ENCODE results near the gene CLPTM1.
"Not testable (repeated sequence)": the region's sequence is repeated elsewhere in the genome, so short reads cannot be mapped to it uniquely, and the experiment has no call there.

The CLPTM1 gene, protein sequence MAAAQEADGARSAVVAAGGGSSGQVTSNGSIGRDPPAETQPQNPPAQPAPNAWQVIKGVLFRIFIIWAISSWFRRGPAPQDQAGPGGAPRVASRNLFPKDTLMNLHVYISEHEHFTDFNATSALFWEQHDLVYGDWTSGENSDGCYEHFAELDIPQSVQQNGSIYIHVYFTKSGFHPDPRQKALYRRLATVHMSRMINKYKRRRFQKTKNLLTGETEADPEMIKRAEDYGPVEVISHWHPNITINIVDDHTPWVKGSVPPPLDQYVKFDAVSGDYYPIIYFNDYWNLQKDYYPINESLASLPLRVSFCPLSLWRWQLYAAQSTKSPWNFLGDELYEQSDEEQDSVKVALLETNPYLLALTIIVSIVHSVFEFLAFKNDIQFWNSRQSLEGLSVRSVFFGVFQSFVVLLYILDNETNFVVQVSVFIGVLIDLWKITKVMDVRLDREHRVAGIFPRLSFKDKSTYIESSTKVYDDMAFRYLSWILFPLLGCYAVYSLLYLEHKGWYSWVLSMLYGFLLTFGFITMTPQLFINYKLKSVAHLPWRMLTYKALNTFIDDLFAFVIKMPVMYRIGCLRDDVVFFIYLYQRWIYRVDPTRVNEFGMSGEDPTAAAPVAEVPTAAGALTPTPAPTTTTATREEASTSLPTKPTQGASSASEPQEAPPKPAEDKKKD

DNA sequence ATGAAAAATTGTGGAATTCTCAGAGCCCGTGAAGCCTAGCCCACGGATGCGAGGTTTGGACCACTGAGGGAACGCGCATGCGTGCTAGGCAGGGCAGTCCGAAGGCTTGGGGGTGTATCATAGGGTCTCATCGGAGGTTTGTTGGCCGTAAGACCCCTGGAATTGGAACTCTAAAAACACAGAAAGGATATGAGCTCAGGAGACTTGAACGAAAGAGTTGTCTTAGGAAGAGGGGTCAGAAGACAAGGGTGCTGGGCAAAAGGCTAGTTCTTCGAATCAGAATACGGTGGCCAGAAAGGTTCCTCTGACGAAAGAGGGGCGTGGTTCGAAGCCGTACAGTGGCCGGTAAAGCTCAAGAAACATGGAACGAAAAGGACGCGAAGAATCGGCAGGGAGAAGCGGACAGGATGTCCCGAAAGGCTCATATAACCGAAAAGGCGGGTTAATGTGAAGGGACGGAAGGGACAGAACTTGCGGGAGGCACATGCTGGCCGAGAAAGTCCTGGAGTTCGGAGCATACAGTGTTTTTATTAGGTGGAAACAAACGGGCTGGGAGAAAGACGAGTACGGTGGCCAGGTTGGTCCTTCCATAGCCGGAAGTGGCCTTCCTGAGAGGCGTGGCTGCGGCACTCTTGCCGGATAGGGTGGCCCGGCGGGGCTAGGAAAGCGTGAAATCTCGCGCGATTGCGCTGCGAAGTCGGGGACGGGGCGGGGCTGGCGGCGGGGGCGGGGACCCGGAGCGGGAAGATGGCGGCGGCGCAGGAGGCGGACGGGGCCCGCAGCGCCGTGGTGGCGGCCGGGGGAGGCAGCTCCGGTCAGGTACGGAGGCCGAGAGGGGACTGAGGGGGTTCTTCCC, at the start of gene CLPTM1:
TSS of gene CLPTM1 (plus strand) at position 732 of the 856 bp plus-strand sequence. CDS start at position 748, 16 bp downstream.
- peak; percentile 97 for DNase-seq

DNA sequence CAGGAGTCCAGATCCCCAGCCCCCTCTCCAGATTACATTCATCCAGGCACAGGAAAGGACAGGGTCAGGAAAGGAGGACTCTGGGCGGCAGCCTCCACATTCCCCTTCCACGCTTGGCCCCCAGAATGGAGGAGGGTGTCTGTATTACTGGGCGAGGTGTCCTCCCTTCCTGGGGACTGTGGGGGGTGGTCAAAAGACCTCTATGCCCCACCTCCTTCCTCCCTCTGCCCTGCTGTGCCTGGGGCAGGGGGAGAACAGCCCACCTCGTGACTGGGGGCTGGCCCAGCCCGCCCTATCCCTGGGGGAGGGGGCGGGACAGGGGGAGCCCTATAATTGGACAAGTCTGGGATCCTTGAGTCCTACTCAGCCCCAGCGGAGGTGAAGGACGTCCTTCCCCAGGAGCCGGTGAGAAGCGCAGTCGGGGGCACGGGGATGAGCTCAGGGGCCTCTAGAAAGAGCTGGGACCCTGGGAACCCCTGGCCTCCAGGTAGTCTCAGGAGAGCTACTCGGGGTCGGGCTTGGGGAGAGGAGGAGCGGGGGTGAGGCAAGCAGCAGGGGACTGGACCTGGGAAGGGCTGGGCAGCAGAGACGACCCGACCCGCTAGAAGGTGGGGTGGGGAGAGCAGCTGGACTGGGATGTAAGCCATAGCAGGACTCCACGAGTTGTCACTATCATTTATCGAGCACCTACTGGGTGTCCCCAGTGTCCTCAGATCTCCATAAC, 49.6 kb upstream of the CLPTM1 start, which contains the start of gene APOE:
TSS of gene APOE (plus strand) at position 360 of the 724 bp plus-strand sequence. CDS start 829 bp downstream, outside the sequence.
- DNase-seq: no peak

DNA sequence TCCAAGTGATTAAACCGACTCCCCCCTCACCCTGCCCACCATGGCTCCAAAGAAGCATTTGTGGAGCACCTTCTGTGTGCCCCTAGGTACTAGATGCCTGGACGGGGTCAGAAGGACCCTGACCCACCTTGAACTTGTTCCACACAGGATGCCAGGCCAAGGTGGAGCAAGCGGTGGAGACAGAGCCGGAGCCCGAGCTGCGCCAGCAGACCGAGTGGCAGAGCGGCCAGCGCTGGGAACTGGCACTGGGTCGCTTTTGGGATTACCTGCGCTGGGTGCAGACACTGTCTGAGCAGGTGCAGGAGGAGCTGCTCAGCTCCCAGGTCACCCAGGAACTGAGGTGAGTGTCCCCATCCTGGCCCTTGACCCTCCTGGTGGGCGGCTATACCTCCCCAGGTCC, 47.6 kb upstream of the CLPTM1 start:
- no peak for DNase-seq

DNA sequence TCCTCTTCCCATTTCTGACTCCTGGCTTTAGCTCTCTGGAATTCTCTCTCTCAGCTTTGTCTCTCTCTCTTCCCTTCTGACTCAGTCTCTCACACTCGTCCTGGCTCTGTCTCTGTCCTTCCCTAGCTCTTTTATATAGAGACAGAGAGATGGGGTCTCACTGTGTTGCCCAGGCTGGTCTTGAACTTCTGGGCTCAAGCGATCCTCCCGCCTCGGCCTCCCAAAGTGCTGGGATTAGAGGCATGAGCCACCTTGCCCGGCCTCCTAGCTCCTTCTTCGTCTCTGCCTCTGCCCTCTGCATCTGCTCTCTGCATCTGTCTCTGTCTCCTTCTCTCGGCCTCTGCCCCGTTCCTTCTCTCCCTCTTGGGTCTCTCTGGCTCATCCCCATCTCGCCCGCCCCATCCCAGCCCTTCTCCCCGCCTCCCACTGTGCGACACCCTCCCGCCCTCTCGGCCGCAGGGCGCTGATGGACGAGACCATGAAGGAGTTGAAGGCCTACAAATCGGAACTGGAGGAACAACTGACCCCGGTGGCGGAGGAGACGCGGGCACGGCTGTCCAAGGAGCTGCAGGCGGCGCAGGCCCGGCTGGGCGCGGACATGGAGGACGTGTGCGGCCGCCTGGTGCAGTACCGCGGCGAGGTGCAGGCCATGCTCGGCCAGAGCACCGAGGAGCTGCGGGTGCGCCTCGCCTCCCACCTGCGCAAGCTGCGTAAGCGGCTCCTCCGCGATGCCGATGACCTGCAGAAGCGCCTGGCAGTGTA, 46.9 kb upstream of the CLPTM1 start:
- DNase-seq: no peak

DNA sequence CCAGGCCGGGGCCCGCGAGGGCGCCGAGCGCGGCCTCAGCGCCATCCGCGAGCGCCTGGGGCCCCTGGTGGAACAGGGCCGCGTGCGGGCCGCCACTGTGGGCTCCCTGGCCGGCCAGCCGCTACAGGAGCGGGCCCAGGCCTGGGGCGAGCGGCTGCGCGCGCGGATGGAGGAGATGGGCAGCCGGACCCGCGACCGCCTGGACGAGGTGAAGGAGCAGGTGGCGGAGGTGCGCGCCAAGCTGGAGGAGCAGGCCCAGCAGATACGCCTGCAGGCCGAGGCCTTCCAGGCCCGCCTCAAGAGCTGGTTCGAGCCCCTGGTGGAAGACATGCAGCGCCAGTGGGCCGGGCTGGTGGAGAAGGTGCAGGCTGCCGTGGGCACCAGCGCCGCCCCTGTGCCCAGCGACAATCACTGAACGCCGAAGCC, 46.3 kb upstream of the CLPTM1 start:
- no peak for DNase-seq

DNA sequence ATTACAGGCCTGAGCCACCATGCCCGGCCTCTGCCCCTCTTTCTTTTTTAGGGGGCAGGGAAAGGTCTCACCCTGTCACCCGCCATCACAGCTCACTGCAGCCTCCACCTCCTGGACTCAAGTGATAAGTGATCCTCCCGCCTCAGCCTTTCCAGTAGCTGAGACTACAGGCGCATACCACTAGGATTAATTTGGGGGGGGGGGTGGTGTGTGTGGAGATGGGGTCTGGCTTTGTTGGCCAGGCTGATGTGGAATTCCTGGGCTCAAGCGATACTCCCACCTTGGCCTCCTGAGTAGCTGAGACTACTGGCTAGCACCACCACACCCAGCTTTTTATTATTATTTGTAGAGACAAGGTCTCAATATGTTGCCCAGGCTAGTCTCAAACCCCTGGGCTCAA, 45.4 kb upstream of the CLPTM1 start:
- no peak for DNase-seq

DNA sequence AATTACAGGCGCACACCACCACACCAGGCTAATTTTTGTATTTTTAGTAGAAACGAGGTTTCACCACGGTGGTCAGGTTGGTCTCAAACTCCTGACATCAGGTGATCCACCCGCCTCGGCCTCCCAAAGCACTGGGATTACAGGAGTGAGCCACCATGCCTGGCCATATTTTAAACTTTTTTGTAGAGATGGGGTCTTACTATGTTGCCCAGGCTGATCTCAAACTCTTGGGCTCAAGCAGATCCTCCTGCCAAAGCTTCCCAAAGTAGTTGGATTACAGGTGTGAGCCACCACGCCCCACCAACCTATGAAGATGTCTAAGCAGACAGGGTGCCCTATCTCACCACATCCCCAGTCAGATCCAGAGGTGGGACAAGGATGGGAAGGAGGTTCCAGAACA, 43.3 kb upstream of the CLPTM1 start:
- not testable (repeated sequence) for DNase-seq

DNA sequence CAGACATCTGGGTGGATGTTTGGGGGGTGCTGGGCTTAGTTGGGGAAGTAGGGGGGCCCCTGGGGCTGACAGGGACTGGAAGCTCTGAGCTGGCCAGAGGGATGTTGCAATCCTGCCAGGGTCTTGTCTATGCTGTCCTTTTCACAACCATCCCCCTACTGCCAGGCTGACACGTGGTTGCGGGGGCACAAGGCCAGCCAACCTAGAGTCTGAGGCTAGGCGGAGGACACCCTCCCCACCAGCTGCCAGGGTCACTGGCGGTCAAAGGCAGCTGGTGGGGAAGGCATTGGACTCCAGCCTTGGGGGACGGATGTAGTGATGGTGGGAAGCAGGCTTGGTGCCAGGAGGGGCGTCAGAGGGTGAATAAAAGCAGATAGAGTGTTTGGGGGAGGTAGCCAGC, 42.3 kb upstream of the CLPTM1 start:
- no peak for DNase-seq

DNA sequence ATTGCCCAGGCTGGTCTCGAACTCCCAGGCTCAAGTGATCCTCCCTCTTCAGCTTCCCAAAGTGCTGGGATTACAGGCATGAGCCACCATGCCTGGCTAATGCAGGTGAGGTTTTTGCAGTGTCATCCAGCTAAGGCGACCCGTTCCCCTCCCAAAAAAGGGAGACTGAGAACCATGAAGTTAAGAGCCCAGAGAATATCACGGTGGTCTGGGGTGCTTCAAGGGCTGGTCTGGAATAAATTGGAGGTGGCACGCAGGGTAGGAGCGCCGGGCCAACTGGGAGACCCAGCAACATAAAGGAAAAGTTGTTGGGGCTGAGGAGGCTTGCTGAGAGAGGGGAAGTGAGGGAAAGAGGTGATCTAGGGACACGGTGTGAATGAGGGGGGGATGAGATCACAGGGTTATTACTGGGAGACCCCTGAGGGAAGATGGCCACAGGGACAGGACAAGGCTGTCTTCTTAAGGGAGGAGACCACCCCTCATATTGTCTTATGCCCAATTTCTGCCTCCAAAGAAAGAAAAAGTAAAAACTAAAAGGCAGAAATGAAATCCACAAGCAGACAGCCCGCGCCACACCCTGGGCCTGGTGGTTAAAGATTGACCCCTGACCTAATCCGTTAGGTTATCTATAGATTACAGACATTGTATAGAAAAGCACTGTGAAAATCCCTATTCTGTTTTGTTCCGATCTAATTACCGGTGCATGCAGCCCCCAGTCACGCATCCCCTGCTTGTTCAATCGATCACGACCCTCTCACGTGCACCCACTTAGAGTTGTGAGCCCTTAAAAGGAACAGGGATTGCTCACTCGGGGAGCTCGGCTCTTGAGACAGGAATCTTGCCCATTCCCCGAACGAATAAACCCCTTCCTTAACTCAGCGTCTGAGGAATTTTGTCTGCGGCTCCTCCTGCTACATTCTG, 41.4 kb upstream of the CLPTM1 start:
- not testable (repeated sequence) for DNase-seq

DNA sequence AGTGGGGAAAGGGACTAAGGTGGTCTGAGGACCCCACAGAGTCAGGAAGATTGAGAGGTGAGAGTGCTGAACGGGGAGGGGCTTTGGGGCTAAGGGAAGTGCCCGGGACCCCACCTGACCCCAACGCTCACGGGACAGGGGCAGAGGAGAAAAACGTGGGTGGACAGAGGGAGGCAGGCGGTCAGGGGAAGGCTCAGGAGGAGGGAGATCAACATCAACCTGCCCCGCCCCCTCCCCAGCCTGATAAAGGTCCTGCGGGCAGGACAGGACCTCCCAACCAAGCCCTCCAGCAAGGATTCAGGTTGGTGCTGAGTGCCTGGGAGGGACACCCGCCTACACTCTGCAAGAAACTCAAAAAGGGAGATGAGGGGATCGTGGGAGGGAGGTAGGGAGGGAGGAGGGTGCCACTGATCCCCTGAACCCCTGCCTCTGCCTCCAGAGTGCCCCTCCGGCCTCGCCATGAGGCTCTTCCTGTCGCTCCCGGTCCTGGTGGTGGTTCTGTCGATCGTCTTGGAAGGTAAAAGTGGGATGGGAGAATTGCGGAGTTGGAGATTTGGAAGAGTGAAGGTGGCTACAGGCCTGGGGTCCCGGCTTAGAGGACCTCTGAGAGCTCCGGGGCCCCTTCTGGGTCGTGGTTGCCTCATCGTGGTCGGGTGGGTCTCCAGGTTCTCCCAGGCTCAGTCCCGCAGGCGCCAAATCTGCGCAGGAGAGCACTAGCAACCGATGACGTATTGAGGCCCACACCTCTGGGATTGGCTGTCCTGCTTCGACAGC, 40.6 kb upstream of the CLPTM1 start, which contains the start of gene APOC1:
TSS of gene APOC1 (plus strand) at position 176 of the 774 bp plus-strand sequence. CDS start at position 460, 284 bp downstream.
- peak; percentile 80 for DNase-seq

DNA sequence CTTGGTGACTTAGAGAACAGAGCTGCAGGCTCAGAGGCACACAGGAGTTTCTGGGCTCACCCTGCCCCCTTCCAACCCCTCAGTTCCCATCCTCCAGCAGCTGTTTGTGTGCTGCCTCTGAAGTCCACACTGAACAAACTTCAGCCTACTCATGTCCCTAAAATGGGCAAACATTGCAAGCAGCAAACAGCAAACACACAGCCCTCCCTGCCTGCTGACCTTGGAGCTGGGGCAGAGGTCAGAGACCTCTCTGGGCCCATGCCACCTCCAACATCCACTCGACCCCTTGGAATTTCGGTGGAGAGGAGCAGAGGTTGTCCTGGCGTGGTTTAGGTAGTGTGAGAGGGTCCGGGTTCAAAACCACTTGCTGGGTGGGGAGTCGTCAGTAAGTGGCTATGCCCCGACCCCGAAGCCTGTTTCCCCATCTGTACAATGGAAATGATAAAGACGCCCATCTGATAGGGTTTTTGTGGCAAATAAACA, 30.9 kb upstream of the CLPTM1 start:
- DNase-seq: no peak

DNA sequence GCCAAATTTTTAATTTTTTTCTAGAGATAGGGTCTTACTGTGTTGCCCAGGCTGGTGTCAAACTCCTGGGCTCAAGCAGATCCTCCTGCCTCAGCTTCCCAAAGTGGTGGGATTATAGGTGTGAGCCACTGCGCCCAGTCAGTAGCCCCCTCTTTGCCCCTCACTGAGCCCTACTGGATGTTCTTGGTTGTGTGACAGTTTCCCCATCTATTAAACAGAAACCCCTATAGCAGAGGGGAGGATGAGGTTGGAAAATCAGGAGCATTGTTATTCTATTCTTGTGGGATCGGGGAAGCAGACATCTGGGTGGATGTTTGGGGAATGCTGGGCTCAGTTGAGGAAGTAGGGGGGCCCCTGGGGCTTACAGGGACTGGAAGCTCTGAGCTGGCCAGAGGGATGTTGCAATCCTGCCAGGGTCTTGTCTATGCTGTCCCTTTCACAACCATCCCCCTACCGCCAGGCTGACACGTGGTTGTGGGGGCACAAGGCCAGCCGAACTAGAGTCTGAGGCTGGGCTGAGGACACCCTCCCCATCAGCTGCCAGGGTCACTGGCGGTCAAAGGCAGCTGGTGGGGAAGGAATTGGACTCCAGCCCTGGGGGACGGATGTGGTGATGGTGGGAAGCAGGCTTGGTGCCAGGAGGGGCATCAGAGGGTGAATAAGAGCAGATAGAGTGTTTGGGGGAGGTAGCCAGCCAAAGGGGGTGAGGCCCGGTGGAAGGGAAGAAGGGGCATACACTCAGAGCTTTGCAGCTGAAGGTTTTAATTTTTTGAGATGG, 29.9 kb upstream of the CLPTM1 start:
- no peak for DNase-seq

DNA sequence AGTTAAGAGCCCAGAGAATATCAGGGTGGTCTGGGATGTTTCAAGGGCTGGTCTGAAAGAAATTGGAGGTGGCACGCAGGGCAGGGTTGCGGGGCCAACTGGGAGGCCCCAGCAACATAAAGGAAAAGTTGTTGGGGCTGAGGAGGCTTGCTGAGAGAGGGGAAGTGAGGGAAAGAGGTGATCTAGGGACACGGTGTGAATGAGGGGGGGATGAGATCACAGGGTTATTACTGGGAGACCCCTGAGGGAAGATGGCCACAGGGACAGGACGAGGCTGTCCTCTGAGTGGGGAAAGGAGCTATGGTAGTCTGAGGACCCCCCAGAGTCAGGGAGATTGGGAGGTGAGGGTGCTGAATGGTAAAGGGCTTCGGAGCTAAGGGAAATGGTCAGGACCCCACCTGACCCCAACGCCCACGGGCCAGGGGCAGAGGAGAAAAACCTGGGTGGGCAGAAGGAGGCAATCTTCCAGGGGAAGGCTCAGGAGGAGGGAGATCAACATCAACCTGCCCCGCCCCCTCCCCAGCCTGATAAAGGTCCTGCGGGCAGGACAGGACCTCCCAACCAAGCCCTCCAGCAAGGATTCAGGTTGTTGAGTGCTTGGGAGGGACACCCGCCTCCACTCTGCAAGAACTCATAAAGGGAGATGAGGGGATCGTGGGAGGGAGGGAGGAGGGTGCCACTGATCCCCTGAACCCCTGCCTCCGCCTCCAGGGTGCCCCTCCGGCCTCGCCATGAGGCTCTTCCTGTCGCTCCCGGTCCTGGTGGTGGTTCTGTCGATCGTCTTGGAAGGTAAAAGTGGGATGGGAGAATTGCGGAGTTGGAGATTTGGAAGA, 28.7 kb upstream of the CLPTM1 start:
- not testable (repeated sequence) for DNase-seq

DNA sequence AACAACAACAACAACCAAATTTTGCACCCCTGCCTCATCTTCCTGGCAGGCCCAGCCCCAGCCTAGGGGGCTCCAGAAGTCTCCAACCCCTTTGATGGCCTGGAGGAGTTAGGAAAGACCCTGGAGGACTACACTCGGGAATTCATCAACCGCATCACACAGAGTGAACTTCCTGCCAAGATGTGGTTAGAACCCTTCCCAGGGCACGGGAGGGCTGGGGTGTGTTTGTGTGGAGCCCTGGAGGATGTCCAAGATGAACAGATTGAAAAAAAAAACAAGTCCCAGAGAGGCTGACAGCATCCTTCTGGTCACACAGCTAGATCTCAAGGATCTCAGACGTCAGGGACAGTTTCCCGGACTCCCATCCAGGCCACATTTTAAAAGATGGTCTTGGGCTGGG, 27.4 kb upstream of the CLPTM1 start:
- no peak for DNase-seq

DNA sequence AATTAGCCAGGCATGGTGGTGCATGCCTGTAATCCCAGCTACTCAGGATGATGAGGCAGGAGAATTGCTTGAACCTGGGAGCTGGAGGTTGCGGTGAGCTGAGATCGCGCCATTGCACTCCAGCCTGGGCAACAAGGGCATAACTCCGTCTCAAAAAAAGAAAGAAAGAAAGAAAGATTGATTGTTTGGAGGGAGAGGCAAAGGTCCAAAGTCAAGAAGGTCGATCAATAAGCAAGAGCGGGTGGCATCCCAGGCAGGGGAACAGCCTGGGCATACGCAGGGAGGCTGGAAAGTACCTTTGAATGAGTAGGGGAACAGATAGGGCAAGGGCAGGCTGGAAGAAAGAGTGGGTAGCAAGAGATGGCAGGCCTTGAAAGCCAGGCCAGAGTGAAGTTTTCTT, 25.1 kb upstream of the CLPTM1 start:
- no peak for DNase-seq

DNA sequence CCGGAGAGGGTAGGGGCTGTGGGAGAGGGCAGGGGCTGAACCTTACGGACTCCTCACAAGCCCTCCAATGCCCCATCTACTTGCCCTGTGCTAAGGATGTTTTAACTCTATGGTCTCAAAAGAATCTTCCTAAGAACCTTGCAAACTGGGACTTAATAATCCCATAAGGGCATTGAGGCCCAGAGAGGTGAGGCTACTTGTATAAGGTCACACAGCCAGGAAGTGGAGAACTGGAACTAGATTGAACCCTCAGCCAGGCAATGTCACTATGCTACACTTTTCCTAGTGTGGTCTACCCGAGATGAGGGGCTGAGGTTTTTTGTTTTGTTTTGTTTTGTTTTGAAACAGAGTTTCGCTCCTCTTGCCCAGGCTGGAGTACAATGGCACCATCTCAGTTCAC, 23.6 kb upstream of the CLPTM1 start:
- DNase-seq: no peak

DNA sequence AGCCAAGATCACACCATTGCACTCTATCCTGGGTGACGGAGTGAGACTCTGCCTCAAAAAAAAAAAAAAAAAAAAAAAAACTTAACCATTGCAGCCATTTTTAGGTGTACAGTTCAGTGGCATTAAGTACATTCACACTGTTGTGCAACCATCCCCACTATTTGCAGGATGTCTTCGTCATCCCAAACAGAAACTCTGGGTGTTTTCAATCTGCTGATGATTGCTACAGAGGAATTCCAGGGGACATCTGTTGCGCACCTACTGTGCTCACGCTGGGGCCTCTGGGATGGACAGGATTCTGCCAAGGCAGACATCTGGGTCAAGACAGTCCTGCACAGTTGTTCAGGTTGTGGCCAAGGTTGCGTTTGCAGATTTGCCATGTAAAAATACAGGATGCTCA, 15.5 kb upstream of the CLPTM1 start:
- no peak for DNase-seq
